GM12801 (cell line): Measurements from ENCODE around the gene SH2D4B.

ENCODE experiments used
- TF ChIP-seq, protein P1 (sequence below): IDR thresholded peaks from one replicate; pipeline ENCODE4 v1.5.1; 2011; ENCODE audit warnings: control low read depth; ENCODE audit not compliant: insufficient read length; ENCODE audit errors: extremely low read depth

Gene SH2D4B

DNA sequence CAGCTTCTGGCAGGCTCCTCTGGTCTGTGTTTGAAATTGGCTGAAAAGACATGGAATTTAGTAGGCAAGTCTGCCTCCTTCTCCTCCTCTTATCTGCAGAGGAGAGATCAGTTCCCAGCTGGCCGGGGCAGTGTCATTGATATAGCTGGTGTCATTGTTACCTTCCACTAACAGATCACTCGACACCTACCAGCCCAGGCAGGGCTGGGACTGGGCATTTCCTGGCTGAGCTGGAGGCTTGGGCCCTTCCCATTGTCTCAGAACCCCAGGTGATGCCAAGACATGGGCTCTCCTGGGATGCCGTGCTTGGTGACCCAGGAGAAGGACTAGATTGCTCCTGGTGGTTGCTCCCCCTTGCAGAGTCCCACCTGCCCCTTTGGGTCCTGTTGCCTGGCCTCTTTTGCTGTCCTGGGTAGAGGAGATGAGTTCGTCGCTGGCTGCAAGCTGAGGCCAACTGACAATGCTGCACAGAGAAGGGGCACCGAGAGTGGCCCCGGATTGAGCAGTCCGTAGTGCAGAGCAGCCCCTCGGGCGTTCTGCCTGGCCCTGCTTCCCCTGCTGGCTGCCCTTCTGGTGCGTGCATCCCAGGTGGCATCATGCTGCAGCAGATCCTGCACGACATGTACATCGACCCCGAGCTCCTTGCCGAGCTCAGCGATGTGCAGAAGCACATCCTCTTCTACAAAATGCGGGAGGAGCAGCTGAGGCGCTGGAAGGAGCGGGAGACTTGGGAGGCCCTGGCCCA lies at the start of gene SH2D4B:
Gene SH2D4B (plus strand): TSS at position 167 of the 745 bp plus-strand sequence. CDS start 430 bp downstream, at position 597.
- TF ChIP-seq, protein P1, sequence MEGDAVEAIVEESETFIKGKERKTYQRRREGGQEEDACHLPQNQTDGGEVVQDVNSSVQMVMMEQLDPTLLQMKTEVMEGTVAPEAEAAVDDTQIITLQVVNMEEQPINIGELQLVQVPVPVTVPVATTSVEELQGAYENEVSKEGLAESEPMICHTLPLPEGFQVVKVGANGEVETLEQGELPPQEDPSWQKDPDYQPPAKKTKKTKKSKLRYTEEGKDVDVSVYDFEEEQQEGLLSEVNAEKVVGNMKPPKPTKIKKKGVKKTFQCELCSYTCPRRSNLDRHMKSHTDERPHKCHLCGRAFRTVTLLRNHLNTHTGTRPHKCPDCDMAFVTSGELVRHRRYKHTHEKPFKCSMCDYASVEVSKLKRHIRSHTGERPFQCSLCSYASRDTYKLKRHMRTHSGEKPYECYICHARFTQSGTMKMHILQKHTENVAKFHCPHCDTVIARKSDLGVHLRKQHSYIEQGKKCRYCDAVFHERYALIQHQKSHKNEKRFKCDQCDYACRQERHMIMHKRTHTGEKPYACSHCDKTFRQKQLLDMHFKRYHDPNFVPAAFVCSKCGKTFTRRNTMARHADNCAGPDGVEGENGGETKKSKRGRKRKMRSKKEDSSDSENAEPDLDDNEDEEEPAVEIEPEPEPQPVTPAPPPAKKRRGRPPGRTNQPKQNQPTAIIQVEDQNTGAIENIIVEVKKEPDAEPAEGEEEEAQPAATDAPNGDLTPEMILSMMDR: no peak

DNA sequence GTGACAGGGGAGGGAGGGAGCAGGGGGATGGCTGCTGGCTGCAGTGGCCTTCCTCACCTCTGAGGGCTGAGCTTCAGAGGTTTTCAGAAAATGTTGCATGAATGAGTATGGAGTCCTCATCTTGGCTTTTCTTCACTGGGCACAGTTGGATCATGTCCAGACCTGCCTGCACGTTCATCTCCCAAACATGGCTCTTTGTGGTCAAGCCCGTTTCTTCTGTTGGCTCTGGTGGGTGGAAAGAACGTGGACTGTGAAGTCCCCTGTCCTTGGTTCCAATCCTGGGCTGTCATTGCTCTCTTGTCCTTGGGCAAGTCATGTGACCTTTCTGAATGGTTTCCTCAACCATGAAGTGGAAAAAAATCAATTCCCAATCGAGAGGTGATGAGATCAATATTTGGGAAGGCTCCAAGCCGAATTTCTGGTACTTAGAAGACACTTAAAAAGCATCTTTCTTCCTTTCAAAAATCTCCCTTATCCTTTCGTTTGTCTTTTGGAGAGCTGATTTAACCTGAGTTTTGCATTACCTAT lies 49.1 kb upstream of the SH2D4B start:
- TF ChIP-seq, protein P1: no peak

DNA sequence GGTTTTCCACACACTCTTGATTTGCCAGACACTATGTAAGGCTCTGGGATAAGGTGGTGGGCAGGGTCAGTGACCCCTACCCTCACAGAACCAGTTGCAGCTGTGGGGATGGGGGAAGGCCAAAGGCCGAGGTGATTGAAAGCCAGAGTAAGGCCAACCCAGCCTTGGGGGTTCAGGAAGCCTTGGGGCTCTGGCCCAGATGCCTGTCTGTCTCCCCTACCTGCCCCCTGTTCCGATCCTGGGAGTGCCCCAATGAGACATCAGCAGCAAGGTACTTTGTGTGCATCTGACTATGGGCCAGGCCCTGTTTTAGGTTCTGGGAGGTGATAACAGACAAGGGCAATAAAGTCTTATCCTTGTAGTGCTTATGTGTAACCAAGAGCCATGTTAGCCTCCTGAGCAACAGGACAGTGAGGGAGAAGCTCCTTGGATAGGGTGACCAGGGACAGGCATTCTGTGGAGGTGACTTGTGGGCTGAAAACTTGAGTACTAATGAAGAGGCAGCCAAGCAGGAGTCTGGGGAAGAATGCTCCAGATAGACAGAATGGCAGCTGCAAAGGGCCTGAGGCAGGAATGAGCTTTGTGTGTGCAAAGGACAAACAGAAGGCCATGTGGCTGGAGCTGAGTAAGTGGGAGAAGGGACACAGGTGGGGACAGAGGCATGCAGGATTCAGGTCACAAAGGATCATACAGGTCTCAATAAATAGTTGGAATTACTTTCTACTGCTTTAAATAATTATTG lies 48.2 kb upstream of the SH2D4B start:
- TF ChIP-seq, protein P1: no peak

DNA sequence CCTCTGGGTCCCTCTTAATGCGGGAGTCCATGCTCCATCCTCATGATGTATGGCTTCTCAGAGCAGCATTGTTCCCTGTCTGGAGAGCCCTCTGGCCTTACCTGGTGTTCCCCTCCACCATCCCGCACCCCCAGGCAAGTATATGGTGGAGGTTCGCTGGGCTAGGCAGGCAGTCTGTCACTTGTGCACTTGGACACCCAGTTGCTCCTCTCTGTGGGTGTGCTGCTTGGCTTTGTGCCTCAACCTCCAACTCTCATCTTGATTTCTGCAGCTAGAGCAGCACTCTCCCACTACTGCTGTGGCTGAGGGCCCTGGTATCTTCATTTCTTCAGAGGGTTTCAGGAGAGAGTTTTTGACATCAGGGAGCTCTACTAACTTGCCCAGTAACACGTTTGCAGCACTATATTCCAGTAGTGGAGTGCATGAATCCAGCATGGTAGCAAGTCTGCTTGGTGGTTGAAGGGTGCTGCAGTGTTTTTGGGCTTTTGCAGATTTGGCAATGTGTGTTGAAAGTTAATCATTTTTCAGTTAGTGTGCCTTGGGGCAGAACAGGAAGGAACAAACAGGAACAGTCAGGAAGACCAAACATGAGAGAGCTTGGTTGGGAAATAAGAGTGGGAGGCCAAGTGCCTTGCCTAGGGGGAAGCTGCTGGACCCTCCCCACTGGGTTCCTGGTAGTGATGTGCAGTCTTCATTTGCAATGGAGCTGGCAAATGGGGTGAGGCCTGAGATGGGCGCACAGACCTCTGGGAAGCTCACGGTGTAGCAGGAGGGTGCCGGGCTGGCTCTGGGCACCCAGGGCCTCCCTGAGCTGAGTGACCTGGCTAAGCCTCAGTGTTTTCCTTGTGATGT lies 46.2 kb upstream of the SH2D4B start:
- TF ChIP-seq, protein P1: no peak

DNA sequence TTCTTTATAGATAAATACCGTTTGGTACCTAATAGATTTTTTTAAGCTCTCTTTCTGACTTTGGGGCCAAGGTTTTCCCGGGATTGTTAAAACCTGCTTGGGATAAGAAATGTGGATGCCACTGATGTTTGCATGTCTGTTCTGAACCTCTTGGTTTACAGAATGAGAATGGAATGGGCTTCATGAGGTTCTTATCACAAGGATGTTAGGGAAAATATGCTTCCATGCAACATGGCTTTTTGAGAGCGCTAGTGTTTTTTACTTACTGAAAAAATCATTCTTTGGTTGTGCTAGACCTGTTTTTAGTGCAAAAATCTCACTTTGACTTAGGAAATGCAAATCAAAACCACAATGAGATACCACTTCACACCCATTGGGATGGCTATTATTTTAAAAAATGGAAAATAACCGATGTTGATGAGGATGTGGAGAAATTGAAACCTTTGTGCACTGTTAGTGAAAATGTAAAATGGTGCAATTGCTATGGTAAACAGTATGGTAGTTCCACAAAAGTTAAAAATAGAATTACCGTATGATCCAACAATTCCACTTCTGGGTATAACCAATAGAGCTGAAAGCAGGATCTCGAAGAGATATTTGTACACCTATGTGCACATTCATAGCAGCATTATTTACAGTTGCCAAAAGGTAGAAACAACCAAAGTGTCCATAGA lies 44.7 kb upstream of the SH2D4B start:
- TF ChIP-seq, protein P1: no peak

DNA sequence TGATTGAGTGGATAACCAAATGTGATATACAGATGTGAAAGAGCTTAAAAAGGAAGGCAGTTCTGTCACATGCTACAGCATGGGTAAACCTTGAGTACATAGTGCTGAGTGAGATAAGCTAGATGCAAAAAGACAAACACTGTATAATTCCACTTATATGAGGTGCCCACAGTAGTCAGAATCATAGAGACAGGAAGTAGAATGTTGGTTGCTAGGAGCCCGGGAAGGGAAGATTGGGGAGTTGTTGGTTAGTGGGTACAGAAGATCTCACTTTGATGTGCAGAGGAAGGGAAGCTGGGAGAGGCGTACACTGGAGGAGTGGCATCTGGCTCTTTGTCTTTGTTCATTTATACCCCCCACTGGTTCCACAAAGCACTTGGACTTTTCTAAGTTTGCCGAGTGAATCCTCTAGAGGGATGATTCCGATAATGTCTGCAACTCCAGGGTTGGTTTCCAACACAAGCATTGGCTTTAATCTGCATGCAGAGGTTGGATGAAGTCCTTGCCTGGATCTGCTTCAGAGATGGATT lies 44.1 kb upstream of the SH2D4B start:
- TF ChIP-seq, protein P1: no peak
